HL-60 (cell line): Measurements from ENCODE around the gene WDR93.

Source experiments
- POLR2AphosphoS5 ChIP-seq: IDR thresholded peaks from 2 replicates; pipeline ENCODE4 v1.6.1; 2012; ENCODE audit warnings: low read depth
- TF ChIP-seq, protein P1 (sequence below): IDR thresholded peaks from one replicate; pipeline ENCODE4 v1.5.1; 2011; ENCODE audit warnings: low read length, control low read depth, inconsistent platforms; ENCODE audit not compliant: insufficient read depth
- TF ChIP-seq, protein P2 (sequence below): IDR thresholded peaks from 2 replicates; pipeline ENCODE4 v1.6.1; 2012; ENCODE audit warnings: low read depth; ENCODE audit not compliant: insufficient replicate concordance

GRCh38 chr15:89669309-89669865 is 21.2 kb upstream of the WDR93 start:
- no peak for TF ChIP-seq POLR2AphosphoS5
- TF ChIP-seq, protein P1, sequence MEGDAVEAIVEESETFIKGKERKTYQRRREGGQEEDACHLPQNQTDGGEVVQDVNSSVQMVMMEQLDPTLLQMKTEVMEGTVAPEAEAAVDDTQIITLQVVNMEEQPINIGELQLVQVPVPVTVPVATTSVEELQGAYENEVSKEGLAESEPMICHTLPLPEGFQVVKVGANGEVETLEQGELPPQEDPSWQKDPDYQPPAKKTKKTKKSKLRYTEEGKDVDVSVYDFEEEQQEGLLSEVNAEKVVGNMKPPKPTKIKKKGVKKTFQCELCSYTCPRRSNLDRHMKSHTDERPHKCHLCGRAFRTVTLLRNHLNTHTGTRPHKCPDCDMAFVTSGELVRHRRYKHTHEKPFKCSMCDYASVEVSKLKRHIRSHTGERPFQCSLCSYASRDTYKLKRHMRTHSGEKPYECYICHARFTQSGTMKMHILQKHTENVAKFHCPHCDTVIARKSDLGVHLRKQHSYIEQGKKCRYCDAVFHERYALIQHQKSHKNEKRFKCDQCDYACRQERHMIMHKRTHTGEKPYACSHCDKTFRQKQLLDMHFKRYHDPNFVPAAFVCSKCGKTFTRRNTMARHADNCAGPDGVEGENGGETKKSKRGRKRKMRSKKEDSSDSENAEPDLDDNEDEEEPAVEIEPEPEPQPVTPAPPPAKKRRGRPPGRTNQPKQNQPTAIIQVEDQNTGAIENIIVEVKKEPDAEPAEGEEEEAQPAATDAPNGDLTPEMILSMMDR: no peak
- TF ChIP-seq, protein P2, sequence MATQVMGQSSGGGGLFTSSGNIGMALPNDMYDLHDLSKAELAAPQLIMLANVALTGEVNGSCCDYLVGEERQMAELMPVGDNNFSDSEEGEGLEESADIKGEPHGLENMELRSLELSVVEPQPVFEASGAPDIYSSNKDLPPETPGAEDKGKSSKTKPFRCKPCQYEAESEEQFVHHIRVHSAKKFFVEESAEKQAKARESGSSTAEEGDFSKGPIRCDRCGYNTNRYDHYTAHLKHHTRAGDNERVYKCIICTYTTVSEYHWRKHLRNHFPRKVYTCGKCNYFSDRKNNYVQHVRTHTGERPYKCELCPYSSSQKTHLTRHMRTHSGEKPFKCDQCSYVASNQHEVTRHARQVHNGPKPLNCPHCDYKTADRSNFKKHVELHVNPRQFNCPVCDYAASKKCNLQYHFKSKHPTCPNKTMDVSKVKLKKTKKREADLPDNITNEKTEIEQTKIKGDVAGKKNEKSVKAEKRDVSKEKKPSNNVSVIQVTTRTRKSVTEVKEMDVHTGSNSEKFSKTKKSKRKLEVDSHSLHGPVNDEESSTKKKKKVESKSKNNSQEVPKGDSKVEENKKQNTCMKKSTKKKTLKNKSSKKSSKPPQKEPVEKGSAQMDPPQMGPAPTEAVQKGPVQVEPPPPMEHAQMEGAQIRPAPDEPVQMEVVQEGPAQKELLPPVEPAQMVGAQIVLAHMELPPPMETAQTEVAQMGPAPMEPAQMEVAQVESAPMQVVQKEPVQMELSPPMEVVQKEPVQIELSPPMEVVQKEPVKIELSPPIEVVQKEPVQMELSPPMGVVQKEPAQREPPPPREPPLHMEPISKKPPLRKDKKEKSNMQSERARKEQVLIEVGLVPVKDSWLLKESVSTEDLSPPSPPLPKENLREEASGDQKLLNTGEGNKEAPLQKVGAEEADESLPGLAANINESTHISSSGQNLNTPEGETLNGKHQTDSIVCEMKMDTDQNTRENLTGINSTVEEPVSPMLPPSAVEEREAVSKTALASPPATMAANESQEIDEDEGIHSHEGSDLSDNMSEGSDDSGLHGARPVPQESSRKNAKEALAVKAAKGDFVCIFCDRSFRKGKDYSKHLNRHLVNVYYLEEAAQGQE: no peak
